HG03442 (cell line): Measurements from ENCODE around the gene SIRT3.

Source experiments
- ATAC-seq: cut with Tn5 transposase; IDR thresholded peaks from one replicate; pipeline ENCODE4 v1.9.1; 2021; ENCODE audit warnings: mild to moderate bottlenecking, moderate library complexity; ENCODE audit not compliant: unreplicated experiment

Gene SIRT3

DNA sequence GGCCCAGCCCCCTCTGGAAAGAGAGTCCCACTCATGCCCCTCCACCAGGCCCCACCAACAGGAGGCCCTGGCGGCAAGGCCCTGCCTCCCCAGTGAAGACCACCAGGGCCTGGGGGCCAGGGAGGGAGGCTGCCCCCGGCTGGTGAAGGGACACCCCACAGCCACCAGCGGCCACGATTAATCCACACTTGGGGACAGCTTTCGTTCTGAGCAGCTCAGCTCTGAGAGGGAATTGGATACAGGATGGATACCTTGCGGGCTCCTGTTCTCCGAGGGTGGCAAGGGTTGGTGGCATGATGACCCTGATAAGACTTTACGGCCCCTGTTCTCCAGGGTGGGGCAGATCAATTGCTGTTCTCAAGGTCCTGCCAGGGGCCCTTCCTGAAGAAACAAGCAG lies 35.2 kb upstream of the SIRT3 start:
- ATAC-seq = no peak

DNA sequence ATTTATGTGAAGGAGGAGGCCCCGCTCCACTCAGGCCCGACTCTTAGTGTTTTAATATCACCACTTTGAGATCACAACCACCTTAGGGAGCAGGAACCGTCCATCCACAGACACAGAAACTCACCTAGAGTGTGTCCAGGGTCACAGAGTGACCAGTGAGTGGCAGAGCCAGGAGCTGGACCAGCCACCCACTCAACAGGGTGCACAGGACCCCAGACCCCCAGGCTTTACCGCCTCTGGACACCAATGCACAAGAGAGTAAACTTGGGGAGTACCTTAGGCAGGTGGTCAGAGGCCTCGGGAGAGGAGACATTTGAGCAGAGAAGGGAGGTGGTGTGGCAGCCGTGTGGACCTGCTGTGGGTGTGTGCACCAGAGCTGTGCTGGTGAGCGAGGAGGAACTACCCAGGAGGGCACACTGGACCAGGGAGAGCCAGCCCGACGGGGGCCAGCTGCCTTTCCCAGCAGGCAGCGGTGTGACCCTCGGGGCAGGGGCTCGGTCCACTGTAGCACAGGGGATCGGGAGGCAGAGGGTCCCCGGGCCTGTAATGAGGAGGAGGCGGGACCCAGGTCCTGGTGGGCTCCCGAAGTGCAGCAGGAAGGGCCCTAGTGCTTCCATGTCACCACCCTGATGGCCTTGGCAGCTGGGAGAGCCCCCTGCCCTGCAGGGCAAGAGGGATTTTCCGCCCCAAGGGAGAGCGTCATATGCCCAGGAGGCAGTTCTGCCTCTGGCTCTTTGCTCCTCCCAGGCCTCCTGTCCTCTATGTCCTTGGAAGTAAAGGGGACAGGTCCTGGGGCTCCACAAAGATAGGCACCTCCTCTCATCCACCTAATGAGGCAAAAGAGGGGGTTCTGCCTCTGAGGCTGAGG lies 34.5 kb upstream of the SIRT3 start:
- no peak for ATAC-seq

DNA sequence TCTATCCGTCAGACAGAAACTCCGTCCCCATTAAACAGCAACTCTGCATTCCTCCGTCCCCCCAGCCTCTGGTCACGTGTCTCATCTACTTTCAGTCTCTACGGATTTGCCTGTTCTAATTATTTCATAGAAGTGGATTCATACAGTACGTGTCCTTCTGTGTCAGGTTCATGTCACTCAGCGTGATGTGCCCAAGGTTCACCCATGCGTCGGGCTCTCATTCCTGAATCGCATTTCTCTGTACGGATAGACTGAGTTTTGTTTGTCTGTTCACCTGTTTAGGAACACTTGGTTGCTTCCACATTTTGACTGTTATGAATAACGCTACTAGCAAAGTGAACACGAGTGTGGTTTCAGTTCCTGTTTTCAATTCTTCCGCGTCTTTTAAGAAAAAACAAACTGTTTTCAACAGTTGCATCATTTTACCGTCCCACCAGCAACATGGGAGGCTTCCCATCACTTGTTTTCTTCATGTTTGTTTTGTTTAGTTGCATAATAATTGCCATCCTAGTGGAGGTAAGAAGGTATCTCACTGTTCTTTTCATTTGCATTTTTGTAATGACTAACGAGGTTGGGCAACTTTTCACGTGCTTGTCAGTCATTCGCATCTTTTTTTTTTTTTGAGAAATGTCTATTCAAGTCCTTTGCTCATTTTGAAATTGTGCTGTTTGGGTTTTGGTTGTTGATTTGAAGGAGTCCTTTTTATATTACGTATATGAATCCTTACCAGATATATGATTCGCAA lies 33.2 kb upstream of the SIRT3 start:
- ATAC-seq = peak; percentile 67

DNA sequence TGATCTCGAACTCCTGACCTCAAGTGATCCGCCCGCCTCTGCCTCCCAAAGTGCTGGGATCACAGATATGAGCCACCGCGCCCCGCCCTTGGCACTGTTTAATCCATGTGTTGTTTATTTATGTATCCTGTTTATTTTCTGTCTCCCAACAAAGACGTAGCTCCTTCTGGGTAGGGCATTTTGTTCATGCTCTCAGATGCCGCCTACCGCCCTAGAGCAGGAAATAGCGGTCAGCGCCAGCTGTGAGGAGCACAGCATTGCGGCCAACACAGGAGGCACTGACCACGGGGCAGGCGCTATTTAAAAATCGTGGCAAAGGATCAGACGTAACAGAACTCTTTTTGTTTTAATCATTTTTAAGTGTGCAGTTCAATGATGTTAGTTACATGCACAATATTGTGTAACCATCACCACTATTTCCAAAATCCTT lies 32.6 kb upstream of the SIRT3 start:
- ATAC-seq = peak; percentile 40

DNA sequence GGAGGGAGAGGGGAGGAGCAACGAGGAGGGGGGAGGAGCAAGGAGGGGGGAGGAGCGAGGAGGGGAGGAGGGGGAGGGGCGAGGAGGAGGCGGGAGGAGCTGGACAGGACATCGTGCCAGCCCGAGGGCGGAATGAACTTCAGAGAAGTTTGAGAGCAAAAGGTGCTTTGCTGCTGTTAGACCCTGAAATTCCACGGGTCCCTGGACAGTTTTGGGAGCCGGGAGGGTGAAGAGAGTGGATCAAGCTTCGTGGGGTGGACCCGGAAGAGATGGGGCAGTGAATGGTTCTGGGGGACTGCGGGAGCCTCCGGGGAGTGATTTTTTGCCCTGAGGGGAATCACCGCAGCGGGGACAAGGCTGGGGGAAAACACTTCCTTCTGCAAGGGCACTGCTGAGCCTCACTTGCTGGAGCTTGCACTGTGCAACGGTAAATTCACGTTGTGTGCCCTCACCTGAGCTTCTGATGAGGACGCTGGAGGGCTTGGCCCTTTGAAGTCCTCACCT lies 31.4 kb upstream of the SIRT3 start:
- no peak for ATAC-seq

DNA sequence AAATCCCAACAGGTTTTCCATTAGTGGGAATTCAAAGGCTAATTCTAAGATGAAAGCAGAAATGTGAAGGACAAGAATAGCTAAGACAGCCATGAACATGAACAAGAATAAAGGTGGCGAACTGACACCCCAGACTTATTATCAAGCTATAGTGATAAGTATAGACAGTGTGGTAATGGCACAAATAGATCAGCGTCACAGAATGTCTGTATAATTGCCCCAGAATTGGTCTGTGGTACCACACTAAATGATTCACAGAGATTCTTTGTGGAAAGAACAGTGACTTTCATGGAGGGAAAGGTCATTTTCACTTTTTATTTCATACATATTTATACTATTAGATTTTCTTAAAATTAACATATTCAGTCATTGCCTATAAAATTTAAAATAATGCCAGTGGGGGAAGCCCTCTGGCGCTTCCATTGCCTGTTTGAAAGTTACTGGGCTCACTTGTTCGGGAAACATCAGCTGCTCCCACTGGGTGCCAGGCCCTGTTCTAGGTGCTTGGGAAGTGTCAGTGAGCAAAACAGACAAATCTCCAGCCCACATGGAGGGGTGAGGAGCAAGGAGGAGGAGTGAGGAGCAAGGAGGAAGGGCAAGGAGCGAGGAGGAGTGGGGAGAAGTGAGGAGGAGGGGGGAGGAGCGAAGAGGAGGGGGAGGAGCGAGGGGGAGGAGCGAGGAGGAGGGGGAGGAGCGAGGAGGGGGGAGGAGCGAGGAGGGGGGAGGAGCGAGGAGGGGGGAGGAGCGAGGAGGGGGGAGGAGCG lies 30.7 kb upstream of the SIRT3 start:
- ATAC-seq = no peak

DNA sequence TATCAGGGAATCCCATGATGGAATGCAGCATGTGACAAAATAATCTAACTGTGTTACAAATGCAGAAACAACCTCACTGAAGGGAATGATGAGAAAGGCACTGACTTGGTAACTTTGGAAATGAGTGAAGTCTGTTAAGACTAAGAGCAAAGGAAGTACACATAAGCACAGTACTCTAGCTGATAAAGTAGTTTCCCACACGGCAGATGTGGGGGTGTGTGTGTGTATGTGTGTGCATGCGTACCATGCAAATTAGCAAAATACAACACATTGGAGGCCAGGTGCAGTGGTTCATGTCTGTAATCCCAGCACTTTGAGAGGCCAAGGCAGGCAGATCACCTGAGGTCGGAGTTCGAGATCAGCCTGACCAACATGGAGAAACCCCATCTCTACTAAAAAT lies 25.5 kb upstream of the SIRT3 start:
- ATAC-seq = no peak

DNA sequence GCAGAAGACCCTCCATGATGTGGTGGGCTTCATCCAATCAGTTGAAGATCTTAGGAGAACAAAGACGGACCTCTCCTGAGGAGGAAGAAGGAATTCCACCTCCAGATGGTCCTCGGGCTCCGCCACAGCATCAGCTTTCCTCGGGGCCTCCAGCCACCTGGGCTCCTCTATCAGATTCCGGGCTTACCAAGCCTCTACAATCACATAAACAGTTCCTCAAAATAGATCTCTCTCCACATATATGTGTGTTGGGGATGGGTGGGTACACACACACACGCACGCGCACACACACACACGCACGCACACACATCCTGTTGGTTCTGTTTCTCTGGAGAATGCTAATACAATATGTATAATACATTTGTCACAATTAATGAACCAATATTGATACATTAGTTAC lies 23.3 kb upstream of the SIRT3 start:
- no peak for ATAC-seq

DNA sequence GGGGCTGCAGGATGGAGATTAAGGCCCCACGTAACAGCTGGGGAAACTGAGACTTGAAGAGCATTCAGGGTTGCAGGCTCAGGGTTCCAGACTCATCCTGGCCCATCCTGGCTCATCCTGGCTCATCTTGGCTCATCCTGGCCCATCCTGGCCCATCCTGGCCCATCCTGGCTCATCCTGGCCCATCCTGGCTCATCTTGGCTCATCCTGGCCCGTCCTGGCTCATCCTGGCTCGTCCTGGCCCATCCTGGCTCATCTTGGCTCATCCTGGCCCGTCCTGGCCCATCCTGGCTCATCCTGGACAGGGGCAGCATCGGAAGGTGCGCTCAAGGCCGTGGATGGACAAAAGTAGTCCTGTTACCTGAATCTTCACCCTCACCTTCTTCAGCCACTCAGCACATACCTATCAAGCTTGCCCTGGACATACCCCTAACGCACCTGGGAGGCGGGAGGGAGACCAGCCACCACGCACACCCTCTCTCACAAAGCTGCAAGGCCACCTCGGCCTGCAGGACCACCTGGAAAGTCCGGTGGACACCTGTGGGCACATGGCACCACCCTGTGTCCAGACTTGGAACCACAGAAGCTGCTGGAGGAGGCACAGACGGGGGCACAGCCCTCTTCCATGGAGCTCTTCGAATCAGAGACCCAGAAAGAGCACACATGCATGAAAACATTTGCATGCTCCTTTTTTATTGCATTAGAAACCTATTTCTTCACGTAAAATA lies 21.8 kb upstream of the SIRT3 start:
- ATAC-seq = no peak

DNA sequence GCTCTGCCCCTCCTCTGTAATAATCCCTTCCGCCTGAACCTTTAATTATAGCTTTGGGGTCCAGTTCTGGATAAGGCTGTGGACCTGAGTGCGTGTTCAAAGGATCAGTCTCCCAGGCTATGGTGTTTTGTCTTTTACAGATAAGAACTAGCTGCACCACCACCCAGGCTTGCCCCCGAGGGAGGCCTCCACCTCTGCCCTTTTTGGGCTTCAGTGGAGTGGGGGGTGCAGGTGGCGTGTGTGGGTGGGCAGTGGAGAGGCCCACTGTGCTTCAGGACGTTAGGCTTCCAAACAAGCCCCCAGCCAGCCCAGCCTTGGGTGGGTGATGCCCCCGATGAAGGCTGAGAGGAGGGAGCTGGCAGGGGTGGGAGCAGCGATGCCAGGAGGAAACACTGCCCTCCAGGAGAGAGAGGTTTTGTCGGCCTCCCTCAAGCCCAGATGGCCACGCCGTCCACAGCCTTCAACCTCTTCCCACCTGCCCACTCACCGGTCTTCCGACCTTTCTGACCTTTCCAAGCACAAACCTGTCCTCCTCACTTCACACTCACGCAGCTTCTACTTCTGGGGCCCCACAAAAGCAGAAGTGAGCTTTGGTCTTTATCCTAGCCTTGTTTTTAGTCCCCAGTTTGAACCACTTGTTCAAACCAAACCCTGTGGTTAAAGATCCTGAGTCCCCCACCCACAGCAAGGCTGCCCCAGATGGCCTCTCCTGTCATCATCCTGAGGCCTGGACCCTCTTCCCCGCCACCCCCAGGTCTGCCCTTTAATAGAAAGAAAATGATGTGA lies 21.0 kb upstream of the SIRT3 start:
- ATAC-seq = no peak

DNA sequence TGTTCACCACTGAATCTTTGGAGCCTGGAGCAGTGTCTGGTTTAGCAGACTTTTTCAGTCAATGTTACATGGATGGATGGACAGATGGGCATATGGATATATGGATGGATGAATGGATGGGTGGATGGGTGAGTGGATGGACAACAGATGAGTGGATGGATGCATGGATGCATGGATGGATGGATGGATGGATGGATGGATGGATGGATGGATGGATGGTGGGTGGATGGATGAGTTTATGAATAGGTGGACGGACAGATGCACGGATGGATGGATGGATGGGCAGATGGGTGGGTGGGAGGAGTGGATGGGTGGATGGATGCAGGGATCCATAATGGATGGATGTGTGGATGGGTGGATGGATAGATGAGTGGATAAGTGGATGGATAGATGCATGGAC lies 19.7 kb upstream of the SIRT3 start:
- no peak for ATAC-seq

DNA sequence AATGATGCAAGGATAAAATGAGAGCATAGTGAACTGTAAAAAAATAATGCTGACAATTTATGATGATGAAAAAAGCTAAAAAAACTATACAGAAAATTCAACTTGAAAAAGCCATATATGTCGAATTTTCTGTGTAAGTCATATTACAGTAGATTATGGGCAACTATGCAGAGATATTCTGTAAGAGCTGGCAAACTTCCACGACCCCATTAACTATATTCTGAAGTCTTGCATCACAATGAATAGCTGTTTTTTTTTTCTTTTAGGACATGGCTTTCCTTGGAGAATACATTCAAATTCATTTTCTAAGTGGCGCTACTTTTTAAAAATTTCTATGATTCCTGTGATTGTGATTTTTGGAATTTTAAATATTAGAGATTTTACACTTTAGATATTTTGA lies 19.0 kb upstream of the SIRT3 start:
- ATAC-seq = no peak

DNA sequence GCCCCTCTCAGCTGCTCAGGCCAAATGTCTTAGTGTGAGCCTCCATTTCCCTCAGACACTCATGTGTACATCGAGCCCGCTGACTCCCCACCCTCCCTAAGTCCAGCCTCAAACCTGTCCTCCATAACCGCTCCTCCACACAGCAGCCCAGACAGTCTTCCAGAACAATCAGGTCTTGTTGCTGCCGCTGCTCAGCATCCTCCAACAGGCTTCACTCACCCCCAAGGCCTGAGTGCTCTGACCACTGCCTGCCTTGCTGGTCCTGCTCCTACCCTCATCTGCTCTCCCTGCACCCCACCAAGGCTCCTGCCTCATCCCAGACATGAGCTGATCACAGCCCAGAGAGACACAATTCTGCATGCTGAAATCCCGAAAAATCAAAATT lies 17.7 kb upstream of the SIRT3 start:
- no peak for ATAC-seq

DNA sequence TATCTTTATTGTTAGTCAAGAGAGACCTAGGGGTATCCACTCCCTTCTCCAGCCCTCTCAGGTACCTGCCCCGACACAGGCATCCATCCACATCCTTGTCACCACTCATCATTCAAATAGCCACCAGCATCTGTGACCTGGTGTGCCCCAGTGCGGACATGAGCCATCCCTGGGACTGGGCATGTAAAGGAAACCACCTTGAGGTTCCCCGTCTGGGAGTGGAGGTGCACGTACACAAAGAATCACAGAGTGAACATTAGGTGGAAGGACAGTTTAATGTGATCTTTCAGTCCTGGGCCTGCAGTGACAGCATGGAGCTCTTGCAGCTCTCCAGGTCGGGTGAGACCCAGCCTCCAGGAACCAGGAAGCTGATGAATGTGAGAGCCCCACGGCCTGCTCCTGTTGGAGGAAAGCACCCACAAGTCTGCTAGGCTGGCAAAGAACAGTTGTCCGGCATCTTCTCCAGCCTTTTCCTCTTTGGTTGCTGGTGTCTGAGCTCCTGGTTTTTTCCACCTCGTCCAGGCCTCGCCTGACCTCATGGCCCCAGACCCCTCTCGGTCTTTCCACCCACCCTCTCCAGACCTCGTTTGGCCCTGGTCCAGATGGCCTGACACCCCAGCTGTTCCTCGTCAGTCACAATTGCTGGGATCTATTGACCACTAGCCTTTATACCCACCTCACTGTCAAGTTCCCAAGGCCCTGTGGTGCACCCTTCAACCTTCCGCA lies 17.2 kb upstream of the SIRT3 start:
- no peak for ATAC-seq

DNA sequence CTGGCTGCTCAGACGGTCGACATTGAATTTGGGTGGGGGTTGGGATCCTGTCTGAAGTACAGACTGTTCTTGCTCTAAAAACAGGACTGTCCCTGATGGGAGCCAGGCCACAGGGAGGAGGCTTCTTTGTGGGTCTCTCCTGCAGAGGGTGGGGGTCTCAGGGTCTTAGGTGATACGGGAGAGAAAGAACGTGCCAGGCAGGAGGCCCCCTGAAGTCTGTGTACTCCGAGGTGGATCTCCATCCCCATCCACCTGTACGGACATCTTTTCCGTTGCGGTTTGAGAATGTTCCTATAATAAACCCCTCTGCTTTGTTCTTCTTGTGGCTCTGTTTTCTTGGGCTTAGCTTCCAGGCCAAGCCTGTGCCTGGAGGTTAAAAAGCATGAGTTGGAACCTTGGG lies 16.5 kb upstream of the SIRT3 start:
- ATAC-seq = no peak

DNA sequence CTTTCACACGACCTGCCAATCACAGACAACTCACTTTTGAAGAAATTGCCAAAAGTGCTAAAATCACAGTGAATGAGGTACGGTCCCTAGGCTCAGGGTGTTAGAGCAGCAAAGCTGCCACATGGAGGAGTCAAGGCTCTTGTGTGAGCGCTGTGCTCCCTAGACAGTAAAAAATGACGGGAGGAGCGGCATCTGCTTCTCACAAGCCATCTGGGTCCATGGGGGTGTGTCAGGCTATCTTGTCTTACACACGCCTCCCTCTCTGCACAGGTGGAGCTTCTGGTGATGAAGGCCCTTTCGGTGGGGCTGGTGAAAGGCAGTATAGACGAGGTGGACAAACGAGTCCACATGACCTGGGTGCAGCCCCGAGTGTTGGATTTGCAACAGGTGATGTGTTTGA lies 15.4 kb upstream of the SIRT3 start:
- no peak for ATAC-seq

DNA sequence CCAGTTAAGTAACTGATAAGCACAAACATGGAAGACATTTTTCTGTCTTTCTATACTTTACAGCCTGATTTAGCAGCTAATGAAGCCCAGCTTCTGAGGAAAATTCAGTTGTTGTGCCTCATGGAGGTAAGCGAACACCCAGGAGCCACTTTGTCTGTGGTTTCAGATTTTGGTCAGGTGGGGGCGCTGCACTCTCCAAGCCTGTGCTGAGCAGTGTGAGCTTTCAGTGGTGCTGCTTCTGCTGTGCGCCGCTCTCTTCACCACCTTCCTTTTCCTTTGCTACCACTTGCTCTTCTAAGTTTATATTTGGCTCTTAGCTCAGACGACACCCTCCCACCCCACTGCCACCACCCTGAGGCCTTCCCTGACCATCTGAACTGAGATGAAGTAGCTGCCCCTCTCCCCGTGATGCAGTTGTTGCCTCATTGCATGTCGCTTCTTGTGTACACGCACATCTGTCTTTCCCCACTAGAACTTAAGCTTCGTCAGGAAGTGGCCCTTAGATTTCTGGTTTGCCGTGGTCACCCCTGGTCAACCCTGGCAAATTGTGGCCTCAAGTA lies 14.7 kb upstream of the SIRT3 start:
- ATAC-seq = no peak

DNA sequence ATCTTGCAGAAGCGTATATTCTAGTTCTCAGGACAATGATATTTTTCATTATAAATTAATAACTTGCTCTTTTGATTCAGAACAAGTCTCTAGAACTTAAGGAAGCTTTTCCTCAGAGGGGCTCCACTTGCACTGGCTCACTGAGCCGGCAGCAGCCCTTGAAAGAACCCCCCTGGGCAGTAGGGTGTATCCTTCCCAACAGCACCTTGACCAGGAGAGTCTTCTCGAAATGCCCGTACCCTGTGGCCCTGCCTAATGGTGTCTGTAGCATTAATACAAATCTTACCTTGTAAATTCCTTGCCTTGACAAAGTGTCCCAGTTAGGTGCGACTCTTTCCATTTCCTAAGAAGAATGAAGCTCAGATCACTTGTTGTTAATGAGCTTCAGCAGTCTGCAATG lies 14.1 kb upstream of the SIRT3 start:
- no peak for ATAC-seq

DNA sequence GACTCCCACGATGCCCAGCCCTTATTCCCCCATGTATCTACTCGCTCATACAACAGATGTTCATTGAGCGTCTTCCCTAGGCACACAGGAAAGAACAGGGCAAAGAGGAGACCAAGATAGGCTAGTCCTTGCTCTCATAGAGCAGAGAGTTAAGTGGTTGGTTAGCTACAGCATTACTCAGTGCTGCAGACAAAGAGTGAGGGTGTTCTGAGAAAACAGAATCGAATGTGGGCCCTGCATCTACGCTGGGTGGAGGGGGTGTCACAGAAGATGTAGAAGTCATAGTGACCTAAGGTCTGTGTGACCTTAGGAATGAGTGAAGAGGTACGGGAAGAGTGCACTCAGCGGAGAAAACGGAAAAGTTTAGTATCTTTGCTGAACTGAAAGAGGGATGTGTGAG lies 12.9 kb upstream of the SIRT3 start:
- ATAC-seq = no peak
